ENCODE results near the gene UBR2. TPM values are rescaled to one million over a fixed set of nuclear protein-coding genes. Genes with fewer than 3 reads are reported as not detected.
"Not testable (repeated sequence)": the region's sequence is repeated elsewhere in the genome, so short reads cannot be mapped to it uniquely, and the experiment has no call there.

UBR2 gene
- total RNA-seq, 4 donors from 2014 or later, result 29.2 to 39.5 (median 30.6) TPM

GRCh38 chr6:42664718-42665117 lies 100.9 kb downstream of the UBR2 start:
- TF ChIP-seq POLR2A (IDR thresholded peaks at IDR 0.05), result no peak
- DNase-seq (ENCODE audit: low spot score in 2 of 2), result no peak
- Histone ChIP-seq H3K27me3 (no peaks in the 10 kb centered on the region), H3K36me3 (peaks cover 0 to 80% (median 26%) of the 10 kb centered on the region in 3 donors), H3K4me1 (peaks cover 0 to 5% (median 0%) of the 10 kb centered on the region in 4 donors), H3K4me3 (no peak overlapping the region), H3K9me3 (no peaks in the 10 kb centered on the region), H3K27ac (no peak overlapping the region)
- 93 to 96% methylated on average over 2 of the region's 2 CpGs for WGBS, 2 donors

DNA sequence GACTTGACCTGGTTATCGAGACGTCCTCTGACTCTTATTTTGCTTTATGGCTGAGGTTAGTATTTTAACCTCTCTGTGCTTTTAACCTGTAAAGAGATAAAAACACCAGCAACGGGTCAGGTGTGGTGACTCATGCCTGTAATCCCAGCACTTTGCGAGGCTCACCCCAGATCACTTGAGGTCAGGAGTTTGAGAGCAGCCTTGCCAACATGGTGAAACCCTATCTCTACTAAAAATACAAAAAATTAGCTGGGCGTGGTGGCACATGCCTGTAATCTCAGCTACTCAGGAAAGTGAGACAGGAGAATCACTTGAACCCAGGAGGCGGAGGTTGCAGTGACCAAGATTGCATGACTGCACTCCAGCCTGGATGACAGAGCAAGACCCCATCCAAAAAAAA lies 110.5 kb downstream of the UBR2 start:
- not testable (repeated sequence) for H3K4me1 ChIP-seq; H3K27ac ChIP-seq; H3K27me3 ChIP-seq; H3K4me3 ChIP-seq; DNase-seq (ENCODE audit: low spot score in 2 of 2); H3K9me3 ChIP-seq
- 87 to 89% methylated on average over 6 of the region's 6 CpGs for WGBS, 2 donors
- H3K36me3 ChIP-seq, result peaks cover 13 to 98% (median 25%) of the 10 kb centered on the region in 3 donors

GRCh38 chr6:42674780-42675179 lies 111.0 kb downstream of the UBR2 start:
- Histone ChIP-seq H3K27ac (no peak overlapping the region), H3K4me3 (no peak overlapping the region), H3K27me3 (no peaks in the 10 kb centered on the region), H3K9me3 (no peaks in the 10 kb centered on the region), H3K36me3 (peaks cover 13 to 99% (median 24%) of the 10 kb centered on the region in 3 donors), H3K4me1 (no peaks in the 10 kb centered on the region)
- TF ChIP-seq CTCF (IDR thresholded peaks at IDR 0.05) (no peak), EP300 (IDR thresholded peaks at IDR 0.05) (no peak), POLR2A (IDR thresholded peaks at IDR 0.05) (no peak)
- WGBS, 2 donors, result 89 to 90% methylated on average over 3 of the region's 3 CpGs
- no peak for DNase-seq (ENCODE audit: low spot score in 2 of 2)

DNA sequence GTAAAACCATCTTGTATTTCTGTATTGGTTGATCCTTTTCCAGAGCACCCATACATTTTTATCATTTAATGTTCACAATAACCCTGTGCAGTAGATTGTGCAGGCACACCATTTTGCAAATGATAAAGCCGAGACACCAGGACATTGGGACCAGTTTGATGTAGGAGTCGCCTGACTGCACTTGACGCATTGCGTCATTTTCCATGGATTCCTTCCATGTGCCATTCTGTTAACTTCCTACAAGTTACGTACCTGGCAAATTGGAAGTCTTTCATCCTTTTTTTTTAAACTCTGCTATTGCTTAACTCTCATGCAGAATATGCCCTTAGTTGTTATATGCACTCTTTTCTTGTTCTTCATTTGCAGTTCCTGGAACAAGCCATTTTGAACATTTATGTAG lies 115.5 kb downstream of the UBR2 start:
- 91 to 98% methylated on average over 5 of the region's 5 CpGs for WGBS, 2 donors
- H3K27ac ChIP-seq, result no peak overlapping the region
- H3K4me1 ChIP-seq, result no peaks in the 10 kb centered on the region
- H3K27me3 ChIP-seq, result no peaks in the 10 kb centered on the region
- no peaks in the 10 kb centered on the region for H3K9me3 ChIP-seq
- TF ChIP-seq CTCF (IDR thresholded peaks at IDR 0.05) (no peak), POLR2A (IDR thresholded peaks at IDR 0.05) (no peak), EP300 (IDR thresholded peaks at IDR 0.05) (no peak)
- no peak overlapping the region for H3K4me3 ChIP-seq
- DNase-seq (ENCODE audit: low spot score in 2 of 2), result no peak
- H3K36me3 ChIP-seq, result peaks cover 11 to 99% (median 23%) of the 10 kb centered on the region in 3 donors

DNA sequence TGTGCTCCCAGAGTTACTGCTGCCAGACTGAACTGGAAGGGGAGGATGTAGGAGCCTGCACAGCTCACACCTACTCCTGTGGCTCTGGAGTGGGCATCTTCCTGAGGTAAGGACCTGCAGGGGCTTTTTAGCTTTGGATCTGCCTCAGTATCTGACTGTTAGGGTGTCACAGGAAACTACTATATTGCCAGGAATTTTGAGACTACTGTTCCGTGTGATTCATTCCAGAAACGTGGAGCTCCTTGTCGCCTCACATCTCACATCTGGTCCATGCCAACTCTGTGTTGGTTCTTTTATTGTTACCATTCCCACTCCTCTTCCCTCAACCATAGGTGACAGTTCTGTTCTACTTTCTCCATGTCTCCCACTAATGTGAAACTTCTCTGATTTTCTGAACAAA lies 124.5 kb downstream of the UBR2 start:
- Histone ChIP-seq H3K9me3 (no peaks in the 10 kb centered on the region), H3K36me3 (peaks cover 0 to 97% (median 31%) of the 10 kb centered on the region in 3 donors), H3K4me1 (peaks cover 0 to 18% (median 0%) of the 10 kb centered on the region in 4 donors), H3K27ac (no peak overlapping the region), H3K27me3 (no peaks in the 10 kb centered on the region), H3K4me3 (no peak overlapping the region)
- no peak for DNase-seq (ENCODE audit: low spot score in 2 of 2)
- TF ChIP-seq CTCF (IDR thresholded peaks at IDR 0.05), result no peak
- TF ChIP-seq POLR2A (IDR thresholded peaks at IDR 0.05), result no peak
- TF ChIP-seq EP300 (IDR thresholded peaks at IDR 0.05), result no peak
- WGBS, 2 donors, result 80 to 85% methylated on average over 3 of the region's 3 CpGs

DNA sequence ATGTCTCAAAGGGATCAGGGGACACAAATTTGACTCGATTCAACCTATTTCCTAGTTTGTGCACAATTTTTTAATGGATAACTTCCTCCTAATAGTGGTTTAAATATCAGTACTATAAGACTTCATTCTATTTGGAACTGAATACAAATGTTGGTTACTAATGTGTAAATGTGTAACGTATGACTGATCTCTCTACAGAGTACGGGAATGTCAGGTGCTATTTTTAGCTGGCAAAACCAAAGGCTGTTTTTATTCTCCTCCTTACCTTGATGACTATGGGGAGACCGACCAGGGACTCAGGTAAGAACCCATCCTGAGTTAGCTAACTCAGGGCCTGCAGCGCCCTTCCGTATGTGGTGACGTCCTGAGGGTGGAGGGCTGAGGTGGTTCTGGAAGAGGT lies 125.5 kb downstream of the UBR2 start:
- H3K4me1 ChIP-seq, result peaks cover 0 to 22% (median 2%) of the 10 kb centered on the region in 4 donors
- TF ChIP-seq CTCF (IDR thresholded peaks at IDR 0.05) (no peak), EP300 (IDR thresholded peaks at IDR 0.05) (no peak), POLR2A (IDR thresholded peaks at IDR 0.05) (no peak)
- no peak overlapping the region for H3K4me3 ChIP-seq
- whole genome bisulfite sequencing, 2 donors, result 90 to 92% methylated on average over 7 of the region's 7 CpGs
- peaks cover 0 to 97% (median 26%) of the 10 kb centered on the region in 3 donors for H3K36me3 ChIP-seq
- H3K27me3 ChIP-seq, result no peaks in the 10 kb centered on the region
- no peaks in the 10 kb centered on the region for H3K9me3 ChIP-seq
- DNase-seq (ENCODE audit: low spot score in 2 of 2), result no peak
- no peak overlapping the region for H3K27ac ChIP-seq

Measured in tibial nerve (tissue), 4 donors.